ENCODE data around the gene ITGB1BP1. TPM values are rescaled to one million over a fixed set of nuclear protein-coding genes. Genes with fewer than 3 reads are reported as not detected.
A peak's percentile ranks its signal among the peaks of the same experiment; 100 is the strongest.

ITGB1BP1 gene
- total RNA-seq, 1 donor from 2014 or later: 25.4 TPM

- H3K4me3 ChIP-seq: no peak overlapping the region
- H3K4me1 ChIP-seq: peaks cover 0 to 2% of the 10 kb centered on the region in 2 donors
- no peaks in the 10 kb centered on the region for H3K9me3 ChIP-seq
- no peak for DNase-seq (ENCODE audit: low spot score in 2 of 2)
- no peak overlapping the region for H3K27ac ChIP-seq
- no peak for TF ChIP-seq CTCF (IDR thresholded peaks at IDR 0.05)
- peaks cover 54 to 87% of the 10 kb centered on the region in 2 donors for H3K36me3 ChIP-seq
- intact Hi-C loops (cut with DNase I): no loop called here
- H3K27me3 ChIP-seq: no peaks in the 10 kb centered on the region
These were observed 34.1 kb downstream of the ITGB1BP1 start for GRCh38 chr2:9388950-9389911.

GRCh38 chr2:9388199-9388681 lies 35.1 kb downstream of the ITGB1BP1 start:
- H3K27ac ChIP-seq: no peak overlapping the region
- H3K4me1 ChIP-seq: peaks cover 0 to 2% of the 10 kb centered on the region in 2 donors
- TF ChIP-seq CTCF (IDR thresholded peaks at IDR 0.05): no peak
- H3K27me3 ChIP-seq: no peaks in the 10 kb centered on the region
- no peak overlapping the region for H3K4me3 ChIP-seq
- intact Hi-C loops (cut with DNase I): no loop called here
- H3K9me3 ChIP-seq: no peaks in the 10 kb centered on the region
- H3K36me3 ChIP-seq: peaks cover 50 to 89% of the 10 kb centered on the region in 2 donors
- DNase-seq (ENCODE audit: low spot score in 2 of 2): peak in 1 of 2 donors; percentile 54

GRCh38 chr2:9385841-9386240 lies 37.5 kb downstream of the ITGB1BP1 start:
- H3K4me1 ChIP-seq: peaks cover 0 to 2% of the 10 kb centered on the region in 2 donors
- H3K9me3 ChIP-seq: no peaks in the 10 kb centered on the region
- TF ChIP-seq CTCF (IDR thresholded peaks at IDR 0.05): no peak
- intact Hi-C loops (cut with DNase I): no loop called here
- no peak overlapping the region for H3K4me3 ChIP-seq
- DNase-seq (ENCODE audit: low spot score in 2 of 2): no peak
- peaks cover 61 to 85% of the 10 kb centered on the region in 2 donors for H3K36me3 ChIP-seq
- no peak overlapping the region for H3K27ac ChIP-seq
- H3K27me3 ChIP-seq: no peaks in the 10 kb centered on the region

- Histone ChIP-seq H3K4me3 (no peak overlapping the region), H3K4me1 (peaks cover 0 to 2% of the 10 kb centered on the region in 2 donors), H3K27me3 (no peaks in the 10 kb centered on the region), H3K27ac (no peak overlapping the region), H3K36me3 (peaks cover 59 to 73% of the 10 kb centered on the region in 2 donors), H3K9me3 (no peaks in the 10 kb centered on the region)
- intact Hi-C loops (cut with DNase I): no loop called here
- DNase-seq (ENCODE audit: low spot score in 2 of 2): no peak
- TF ChIP-seq CTCF (IDR thresholded peaks at IDR 0.05): no peak
These were observed 38.8 kb downstream of the ITGB1BP1 start for GRCh38 chr2:9384521-9384920.

GRCh38 chr2:9382604-9383235 lies 40.6 kb downstream of the ITGB1BP1 start:
- H3K4me1 ChIP-seq: peaks cover 2 to 15% of the 10 kb centered on the region in 2 donors
- no peaks in the 10 kb centered on the region for H3K27me3 ChIP-seq
- H3K9me3 ChIP-seq: no peaks in the 10 kb centered on the region
- peaks cover 53 to 64% of the 10 kb centered on the region in 2 donors for H3K36me3 ChIP-seq
- no peak overlapping the region for H3K27ac ChIP-seq
- intact Hi-C loops (cut with DNase I): no loop called here
- no peak for DNase-seq (ENCODE audit: low spot score in 2 of 2)
- no peak overlapping the region for H3K4me3 ChIP-seq
- no peak for TF ChIP-seq CTCF (IDR thresholded peaks at IDR 0.05)
